ENCODE measurements around the gene ATP10A.
"Not testable (repeated sequence)": the region's sequence is repeated elsewhere in the genome, so short reads cannot be mapped to it uniquely, and the experiment has no call there.

ATP10A gene

GRCh38 chr15:25882466-25882865 is 19.3 kb upstream of the ATP10A start:
- Histone ChIP-seq H3K79me2 (ENCODE audit: control insufficient read depth, insufficient read depth, low read length, unreplicated experiment) (no peaks in the 10 kb centered on the region), H3K4me1 (ENCODE audit: control insufficient read depth, insufficient read depth, low read length, unreplicated experiment) (peaks cover 36% of the 10 kb centered on the region), H3K27ac (ENCODE audit: low read depth, low read length) (peak overlapping the region; percentile 61), H2AFZ (ENCODE audit: low read length, unreplicated experiment) (no peak overlapping the region), H3K27me3 (ENCODE audit: insufficient read depth, low read length) (no peaks in the 10 kb centered on the region), H3K4me3 (ENCODE audit: low read depth, low read length) (no peak overlapping the region), H3K36me3 (ENCODE audit: insufficient read depth, low read length) (no peaks in the 10 kb centered on the region)

- not testable (repeated sequence) for H3K79me2 ChIP-seq (ENCODE audit: control insufficient read depth, insufficient read depth, low read length, unreplicated experiment); H3K4me3 ChIP-seq (ENCODE audit: low read depth, low read length); H3K36me3 ChIP-seq (ENCODE audit: insufficient read depth, low read length); H3K27ac ChIP-seq (ENCODE audit: low read depth, low read length); H3K27me3 ChIP-seq (ENCODE audit: insufficient read depth, low read length); H2AFZ ChIP-seq (ENCODE audit: low read length, unreplicated experiment)
- H3K4me1 ChIP-seq (ENCODE audit: control insufficient read depth, insufficient read depth, low read length, unreplicated experiment): peaks cover 36% of the 10 kb centered on the region
These were observed 17.8 kb upstream of the ATP10A start for GRCh38 chr15:25880877-25881276.

GRCh38 chr15:25880411-25880810 is 17.3 kb upstream of the ATP10A start:
- Histone ChIP-seq H3K79me2 (ENCODE audit: control insufficient read depth, insufficient read depth, low read length, unreplicated experiment) (no peaks in the 10 kb centered on the region), H3K4me1 (ENCODE audit: control insufficient read depth, insufficient read depth, low read length, unreplicated experiment) (peaks cover 36% of the 10 kb centered on the region), H3K4me3 (ENCODE audit: low read depth, low read length) (no peak overlapping the region), H2AFZ (ENCODE audit: low read length, unreplicated experiment) (no peak overlapping the region), H3K36me3 (ENCODE audit: insufficient read depth, low read length) (no peaks in the 10 kb centered on the region), H3K27me3 (ENCODE audit: insufficient read depth, low read length) (no peaks in the 10 kb centered on the region), H3K27ac (ENCODE audit: low read depth, low read length) (no peak overlapping the region)

GRCh38 chr15:25879438-25879837 is 16.3 kb upstream of the ATP10A start:
- H3K27me3 ChIP-seq (ENCODE audit: insufficient read depth, low read length): no peaks in the 10 kb centered on the region
- H2AFZ ChIP-seq (ENCODE audit: low read length, unreplicated experiment): no peak overlapping the region
- no peaks in the 10 kb centered on the region for H3K79me2 ChIP-seq (ENCODE audit: control insufficient read depth, insufficient read depth, low read length, unreplicated experiment)
- no peak overlapping the region for H3K4me3 ChIP-seq (ENCODE audit: low read depth, low read length)
- H3K4me1 ChIP-seq (ENCODE audit: control insufficient read depth, insufficient read depth, low read length, unreplicated experiment): peaks cover 30% of the 10 kb centered on the region
- H3K36me3 ChIP-seq (ENCODE audit: insufficient read depth, low read length): no peaks in the 10 kb centered on the region
- no peak overlapping the region for H3K27ac ChIP-seq (ENCODE audit: low read depth, low read length)

- no peaks in the 10 kb centered on the region for H3K79me2 ChIP-seq (ENCODE audit: control insufficient read depth, insufficient read depth, low read length, unreplicated experiment)
- no peak overlapping the region for H3K27ac ChIP-seq (ENCODE audit: low read depth, low read length)
- H3K4me3 ChIP-seq (ENCODE audit: low read depth, low read length): no peak overlapping the region
- H3K27me3 ChIP-seq (ENCODE audit: insufficient read depth, low read length): no peaks in the 10 kb centered on the region
- H3K36me3 ChIP-seq (ENCODE audit: insufficient read depth, low read length): no peaks in the 10 kb centered on the region
- peaks cover 13% of the 10 kb centered on the region for H3K4me1 ChIP-seq (ENCODE audit: control insufficient read depth, insufficient read depth, low read length, unreplicated experiment)
- H2AFZ ChIP-seq (ENCODE audit: low read length, unreplicated experiment): no peak overlapping the region
These were observed 14.6 kb upstream of the ATP10A start for GRCh38 chr15:25877681-25878080.

- H3K27me3 ChIP-seq (ENCODE audit: insufficient read depth, low read length): no peaks in the 10 kb centered on the region
- H3K36me3 ChIP-seq (ENCODE audit: insufficient read depth, low read length): no peaks in the 10 kb centered on the region
- H3K79me2 ChIP-seq (ENCODE audit: control insufficient read depth, insufficient read depth, low read length, unreplicated experiment): no peaks in the 10 kb centered on the region
- H2AFZ ChIP-seq (ENCODE audit: low read length, unreplicated experiment): no peak overlapping the region
- no peak overlapping the region for H3K4me3 ChIP-seq (ENCODE audit: low read depth, low read length)
- no peak overlapping the region for H3K27ac ChIP-seq (ENCODE audit: low read depth, low read length)
- H3K4me1 ChIP-seq (ENCODE audit: control insufficient read depth, insufficient read depth, low read length, unreplicated experiment): peaks cover 4% of the 10 kb centered on the region
These were observed 13.4 kb upstream of the ATP10A start for GRCh38 chr15:25876231-25877140.

- no peak overlapping the region for H3K4me3 ChIP-seq (ENCODE audit: low read depth, low read length)
- H2AFZ ChIP-seq (ENCODE audit: low read length, unreplicated experiment): no peak overlapping the region
- no peaks in the 10 kb centered on the region for H3K27me3 ChIP-seq (ENCODE audit: insufficient read depth, low read length)
- no peaks in the 10 kb centered on the region for H3K79me2 ChIP-seq (ENCODE audit: control insufficient read depth, insufficient read depth, low read length, unreplicated experiment)
- H3K4me1 ChIP-seq (ENCODE audit: control insufficient read depth, insufficient read depth, low read length, unreplicated experiment): no peaks in the 10 kb centered on the region
- no peaks in the 10 kb centered on the region for H3K36me3 ChIP-seq (ENCODE audit: insufficient read depth, low read length)
- no peak overlapping the region for H3K27ac ChIP-seq (ENCODE audit: low read depth, low read length)
These were observed 12.4 kb upstream of the ATP10A start for GRCh38 chr15:25875566-25875965.

GRCh38 chr15:25874379-25874778 is 11.3 kb upstream of the ATP10A start:
- Histone ChIP-seq H3K27me3 (ENCODE audit: insufficient read depth, low read length) (no peaks in the 10 kb centered on the region), H3K4me1 (ENCODE audit: control insufficient read depth, insufficient read depth, low read length, unreplicated experiment) (no peaks in the 10 kb centered on the region), H3K4me3 (ENCODE audit: low read depth, low read length) (no peak overlapping the region), H3K79me2 (ENCODE audit: control insufficient read depth, insufficient read depth, low read length, unreplicated experiment) (no peaks in the 10 kb centered on the region), H3K27ac (ENCODE audit: low read depth, low read length) (no peak overlapping the region), H2AFZ (ENCODE audit: low read length, unreplicated experiment) (no peak overlapping the region), H3K36me3 (ENCODE audit: insufficient read depth, low read length) (no peaks in the 10 kb centered on the region)

GRCh38 chr15:25871403-25871802 is 8.3 kb upstream of the ATP10A start:
- Histone ChIP-seq H3K27me3 (ENCODE audit: insufficient read depth, low read length) (no peaks in the 10 kb centered on the region), H3K36me3 (ENCODE audit: insufficient read depth, low read length) (no peaks in the 10 kb centered on the region), H3K79me2 (ENCODE audit: control insufficient read depth, insufficient read depth, low read length, unreplicated experiment) (no peaks in the 10 kb centered on the region), H3K27ac (ENCODE audit: low read depth, low read length) (no peak overlapping the region), H3K4me3 (ENCODE audit: low read depth, low read length) (no peak overlapping the region), H3K4me1 (ENCODE audit: control insufficient read depth, insufficient read depth, low read length, unreplicated experiment) (no peaks in the 10 kb centered on the region), H2AFZ (ENCODE audit: low read length, unreplicated experiment) (no peak overlapping the region)

- Histone ChIP-seq H2AFZ (ENCODE audit: low read length, unreplicated experiment) (no peak overlapping the region), H3K4me3 (ENCODE audit: low read depth, low read length) (no peak overlapping the region), H3K27ac (ENCODE audit: low read depth, low read length) (no peak overlapping the region), H3K79me2 (ENCODE audit: control insufficient read depth, insufficient read depth, low read length, unreplicated experiment) (no peaks in the 10 kb centered on the region), H3K27me3 (ENCODE audit: insufficient read depth, low read length) (no peaks in the 10 kb centered on the region), H3K4me1 (ENCODE audit: control insufficient read depth, insufficient read depth, low read length, unreplicated experiment) (no peaks in the 10 kb centered on the region), H3K36me3 (ENCODE audit: insufficient read depth, low read length) (no peaks in the 10 kb centered on the region)
These were observed 7.8 kb upstream of the ATP10A start for GRCh38 chr15:25870938-25871337.

- peak overlapping the region; percentile 21; the same call in 1 of the 2 replicates for H3K4me3 ChIP-seq (ENCODE audit: low read depth, low read length)
- H3K79me2 ChIP-seq (ENCODE audit: control insufficient read depth, insufficient read depth, low read length, unreplicated experiment): no peaks in the 10 kb centered on the region
- H3K4me1 ChIP-seq (ENCODE audit: control insufficient read depth, insufficient read depth, low read length, unreplicated experiment): no peaks in the 10 kb centered on the region
- H2AFZ ChIP-seq (ENCODE audit: low read length, unreplicated experiment): peak overlapping the region; percentile 50
- no peaks in the 10 kb centered on the region for H3K27me3 ChIP-seq (ENCODE audit: insufficient read depth, low read length)
- no peak overlapping the region for H3K27ac ChIP-seq (ENCODE audit: low read depth, low read length)
- H3K36me3 ChIP-seq (ENCODE audit: insufficient read depth, low read length): no peaks in the 10 kb centered on the region
These were observed 6.6 kb upstream of the ATP10A start for GRCh38 chr15:25869701-25870100.
